NOMO-1 (cell line): ENCODE results near the gene PIANP.
"Not testable (repeated sequence)": the region's sequence is repeated elsewhere in the genome, so short reads cannot be mapped to it uniquely, and the experiment has no call there.

ENCODE experiments used
- DNase-seq, 2 experiments: peaks; one replicate each; lab custom pipeline; 2025; ENCODE audit not compliant: unreplicated experiment in 2 of 2; lab: John Stamatoyannopoulos, UW

The PIANP gene

GRCh38 chr12:6700646-6701051 lies at the start of gene PIANP:
Gene PIANP, minus strand, starts transcription at chr12:6700815. Its CDS starts 2,754 bp downstream, at chr12:6698061.
- DNase-seq = no peak

DNA sequence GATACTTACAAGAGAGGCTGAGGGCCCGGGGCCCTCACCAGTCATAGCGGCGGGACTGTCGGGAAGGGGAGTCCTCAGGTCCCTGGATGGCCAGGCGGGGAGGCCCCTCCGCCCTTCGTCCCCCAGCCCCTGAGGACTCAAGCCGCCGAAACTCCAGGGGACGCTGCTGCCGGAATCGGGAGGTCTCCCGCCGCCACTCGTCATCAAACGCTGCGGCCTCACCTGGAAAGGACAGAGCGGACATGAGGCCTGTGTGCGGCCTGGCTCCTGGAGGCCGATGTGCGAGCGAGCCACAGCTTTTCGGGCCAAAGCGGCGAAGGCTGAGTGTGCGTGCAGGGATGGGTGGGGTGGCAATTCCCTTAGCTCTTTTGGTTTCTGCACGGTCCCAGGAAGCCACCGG lies 48.1 kb upstream of the PIANP start:
- DNase-seq = no peak

DNA sequence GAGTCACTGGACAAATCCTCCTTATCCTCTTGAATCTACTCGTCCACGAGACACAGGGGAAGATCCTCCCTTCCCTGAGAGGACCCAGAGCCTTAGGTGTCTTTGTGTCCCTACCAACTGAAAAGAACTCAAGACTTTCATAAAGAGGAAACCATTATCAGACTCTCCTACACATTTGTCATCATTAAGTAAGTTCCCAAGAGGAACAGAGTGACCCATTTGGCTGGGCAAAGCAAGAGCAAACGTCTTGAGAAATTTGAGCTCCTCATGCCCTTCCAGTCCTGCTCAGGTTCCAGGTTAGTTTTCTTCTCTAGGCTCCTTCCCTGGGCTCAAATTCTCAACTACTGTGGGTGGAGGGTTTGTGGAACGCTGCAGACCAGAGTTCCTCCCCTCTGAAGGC lies 46.6 kb upstream of the PIANP start:
- DNase-seq = no peak

DNA sequence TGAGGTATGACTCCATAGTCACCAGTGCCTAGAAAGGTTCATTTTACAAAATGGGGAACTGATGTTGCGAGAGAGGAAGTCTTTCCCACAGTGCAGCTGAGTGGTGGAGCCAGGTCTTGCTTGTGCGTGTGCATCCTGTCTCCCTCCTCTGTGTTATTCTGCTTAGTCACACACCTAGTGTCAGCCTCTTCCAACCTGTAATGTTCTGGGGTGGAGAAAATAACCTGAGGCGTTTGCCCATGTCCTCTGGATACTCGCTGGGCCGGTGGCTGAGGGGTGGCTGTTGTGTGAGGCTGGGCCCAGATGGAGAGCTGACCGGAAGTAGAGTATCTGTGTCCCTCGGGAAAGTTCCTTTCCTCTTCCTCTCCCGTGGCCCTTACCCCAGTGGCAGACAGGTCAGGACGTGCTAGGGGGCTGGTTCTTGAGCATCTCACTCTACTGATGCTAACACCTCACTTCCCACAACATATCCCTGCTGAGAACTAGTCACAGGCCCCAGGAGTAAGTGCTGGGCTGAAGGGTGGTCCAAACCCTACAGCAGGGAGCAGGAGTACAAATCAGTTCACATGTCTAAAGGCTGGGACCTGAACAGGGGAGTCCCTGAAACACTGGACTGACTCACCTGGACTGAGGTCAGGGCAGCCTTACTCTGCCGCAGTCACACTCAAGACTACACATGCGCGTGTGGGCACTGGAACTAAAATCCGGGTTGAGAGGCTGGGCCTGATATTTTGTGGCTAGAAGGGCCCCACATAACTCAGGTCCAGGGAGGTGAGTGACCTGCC lies 45.3 kb upstream of the PIANP start:
- DNase-seq = peak; percentile 73 to 93

DNA sequence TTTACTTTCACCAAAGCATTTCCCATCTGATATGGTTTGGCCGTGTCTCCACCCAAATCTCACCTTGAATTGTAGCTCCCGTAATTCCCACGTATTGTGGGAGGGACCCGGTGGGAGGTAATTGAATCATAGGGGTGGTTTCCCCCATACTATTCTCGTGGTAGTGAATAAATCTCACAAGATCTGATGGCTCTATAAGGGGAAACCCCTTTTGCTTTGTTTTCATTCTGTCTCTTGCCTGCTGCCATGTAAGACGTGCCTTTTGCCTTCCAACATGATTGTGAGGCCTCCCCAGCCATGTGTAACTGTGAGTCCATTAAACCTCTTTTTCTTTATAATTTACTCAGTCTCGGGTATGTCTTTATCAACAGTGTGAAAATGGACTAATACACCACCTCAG lies 42.7 kb upstream of the PIANP start:
- not testable (repeated sequence) for DNase-seq

DNA sequence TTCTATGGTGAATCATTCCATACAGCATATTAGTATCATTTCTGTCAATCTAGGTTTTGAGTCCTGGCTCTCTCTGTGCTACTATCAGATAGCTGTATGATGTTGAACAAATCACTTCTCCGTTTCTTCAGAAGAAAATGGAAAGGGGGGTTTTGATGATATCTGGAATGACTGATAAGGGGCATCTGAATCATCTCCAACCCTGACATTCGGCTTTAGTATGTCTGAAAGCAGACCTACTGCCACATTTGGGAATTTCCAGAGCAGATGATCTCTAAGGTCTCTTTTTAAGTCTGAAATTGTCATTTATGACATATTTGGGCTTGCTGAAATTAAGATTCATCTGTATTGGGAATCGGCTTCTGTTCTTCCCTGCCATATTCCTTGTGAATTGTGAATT lies 42.2 kb upstream of the PIANP start:
- DNase-seq = no peak

DNA sequence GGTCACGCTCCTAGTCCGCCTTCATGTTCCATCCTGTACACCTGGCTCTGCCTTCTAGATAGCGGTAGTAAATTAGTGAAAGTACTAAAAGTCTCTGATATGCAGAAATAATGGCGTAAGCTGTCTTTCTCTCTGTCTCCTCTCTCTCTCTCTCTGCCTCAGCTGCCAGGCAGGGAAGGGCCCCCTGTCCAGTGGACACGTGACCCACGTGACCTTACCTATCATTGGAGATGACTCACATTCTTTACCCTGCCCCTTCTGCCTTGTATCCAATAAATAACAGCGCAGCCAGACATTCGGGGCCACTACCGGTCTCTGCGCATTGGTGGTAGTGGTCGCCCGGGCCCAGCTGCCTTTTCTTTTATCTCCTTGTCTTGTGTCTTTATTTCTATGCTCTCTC lies 41.5 kb upstream of the PIANP start:
- DNase-seq = not testable (repeated sequence)

- DNase-seq = no peak
Measured at GRCh38 chr12:6736754-6737153, 36.1 kb upstream of the PIANP start.

DNA sequence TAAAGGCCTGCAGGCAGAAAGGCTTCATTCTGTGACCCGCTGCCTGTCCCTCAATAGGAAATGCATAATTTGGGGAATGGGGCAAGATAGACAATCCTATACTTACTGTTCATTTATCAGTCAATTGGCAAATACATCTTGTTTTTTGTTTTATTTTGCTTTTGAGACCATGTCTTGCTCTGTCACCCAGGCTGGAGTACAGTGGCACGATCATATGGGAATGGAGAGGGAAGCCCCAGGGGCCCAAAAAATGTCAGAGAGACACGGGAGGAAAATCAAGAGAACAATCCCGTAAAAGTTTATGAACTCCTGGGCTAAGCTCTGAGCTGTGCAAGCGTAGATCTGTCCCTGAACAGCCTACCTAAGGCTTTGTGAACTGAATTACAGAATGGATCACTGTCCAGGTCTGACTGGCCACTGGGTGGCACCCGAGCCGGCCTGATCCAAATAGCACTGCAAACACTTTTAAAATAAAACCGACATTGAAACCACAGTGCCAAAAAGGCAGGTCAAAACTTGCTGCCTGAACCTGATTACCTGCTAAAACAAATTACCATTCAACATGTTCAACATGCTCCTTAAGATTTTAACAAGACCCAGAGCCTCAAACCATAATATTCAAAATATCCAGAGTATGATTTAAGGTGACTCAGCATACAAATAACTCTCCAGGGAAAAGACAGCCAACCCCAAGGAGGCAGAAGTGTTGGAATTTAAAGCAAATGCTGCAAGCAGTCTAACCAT lies 35.0 kb upstream of the PIANP start:
- peak; percentile 29 to 56 for DNase-seq

- DNase-seq = no peak
Measured at GRCh38 chr12:6734506-6735387, 34.1 kb upstream of the PIANP start.

- no peak for DNase-seq
Measured at GRCh38 chr12:6730169-6730568, 29.6 kb upstream of the PIANP start.

DNA sequence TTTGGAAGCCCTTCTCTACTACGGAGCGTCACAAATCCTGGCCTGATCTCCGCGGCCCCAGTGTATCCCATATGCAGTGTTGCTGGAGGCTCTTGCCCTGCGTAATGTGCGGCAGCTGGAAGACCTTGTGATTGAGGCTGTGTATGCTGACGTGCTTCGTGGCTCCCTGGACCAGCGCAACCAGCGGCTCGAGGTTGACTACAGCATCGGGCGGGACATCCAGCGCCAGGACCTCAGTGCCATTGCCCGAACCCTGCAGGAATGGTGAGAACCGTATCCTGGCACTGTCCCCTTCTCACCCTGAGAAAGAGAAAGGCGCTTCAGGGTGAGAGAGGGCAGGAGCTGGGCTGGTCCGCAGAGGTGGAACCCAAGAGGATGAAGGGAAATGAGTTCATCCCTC lies 28.6 kb upstream of the PIANP start:
- no peak for DNase-seq

GRCh38 chr12:6725350-6725749 lies 24.7 kb upstream of the PIANP start:
- no peak for DNase-seq

- peak; percentile 38 to 68 for DNase-seq
Measured at GRCh38 chr12:6724409-6724797, 23.8 kb upstream of the PIANP start.

GRCh38 chr12:6723607-6724408 lies 23.2 kb upstream of the PIANP start, which contains the start of gene COPS7A:
Gene COPS7A, plus strand, starts transcription at chr12:6724046. Its CDS starts 611 bp downstream, at chr12:6724657.
- peak; percentile 99 for DNase-seq

DNA sequence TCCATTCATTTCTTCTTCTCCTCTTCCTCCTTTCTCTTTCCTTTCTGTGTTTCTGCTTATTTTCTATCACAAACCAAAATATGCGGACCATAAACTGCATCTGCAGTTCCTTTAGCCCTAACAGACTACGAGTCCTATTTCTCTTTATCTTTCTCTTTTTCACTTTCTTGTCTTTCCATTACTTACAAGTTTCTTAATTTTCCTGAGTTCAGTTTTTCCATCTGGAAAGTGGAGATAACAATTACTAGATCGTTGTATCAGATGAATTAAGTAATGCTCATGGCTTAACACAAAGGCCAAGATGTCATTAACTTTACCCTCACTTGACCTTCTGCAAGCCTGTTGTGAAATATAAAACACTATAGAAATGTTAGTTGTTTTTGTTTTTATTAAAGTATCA lies 22.2 kb upstream of the PIANP start:
- no peak for DNase-seq

DNA sequence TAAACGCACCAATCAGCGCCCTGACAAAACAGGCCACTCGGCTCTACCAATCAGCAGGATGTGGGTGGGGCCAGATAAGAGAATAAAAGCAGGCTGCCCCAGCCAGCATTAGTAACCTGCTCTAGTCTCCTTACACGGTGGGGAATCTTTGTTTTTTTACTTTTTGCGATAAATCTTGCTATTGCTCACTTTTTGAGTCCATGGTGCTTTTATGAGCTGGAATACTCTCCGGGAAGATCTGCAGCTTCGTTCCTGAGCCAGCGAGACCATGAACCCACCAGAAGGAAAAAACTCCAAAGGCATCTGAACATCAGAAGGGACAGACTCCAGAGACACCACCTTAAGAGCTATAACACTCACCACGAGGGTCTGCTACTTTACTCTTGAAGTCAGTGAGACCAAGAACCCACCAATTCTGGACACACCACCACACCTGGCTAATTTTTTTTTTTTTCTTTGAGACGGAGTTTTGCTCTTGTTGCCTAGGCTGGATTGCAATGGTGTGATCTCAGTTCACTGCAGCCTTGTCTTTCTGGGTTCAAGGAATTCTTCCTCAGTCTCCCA lies 16.3 kb upstream of the PIANP start:
- no peak for DNase-seq

DNA sequence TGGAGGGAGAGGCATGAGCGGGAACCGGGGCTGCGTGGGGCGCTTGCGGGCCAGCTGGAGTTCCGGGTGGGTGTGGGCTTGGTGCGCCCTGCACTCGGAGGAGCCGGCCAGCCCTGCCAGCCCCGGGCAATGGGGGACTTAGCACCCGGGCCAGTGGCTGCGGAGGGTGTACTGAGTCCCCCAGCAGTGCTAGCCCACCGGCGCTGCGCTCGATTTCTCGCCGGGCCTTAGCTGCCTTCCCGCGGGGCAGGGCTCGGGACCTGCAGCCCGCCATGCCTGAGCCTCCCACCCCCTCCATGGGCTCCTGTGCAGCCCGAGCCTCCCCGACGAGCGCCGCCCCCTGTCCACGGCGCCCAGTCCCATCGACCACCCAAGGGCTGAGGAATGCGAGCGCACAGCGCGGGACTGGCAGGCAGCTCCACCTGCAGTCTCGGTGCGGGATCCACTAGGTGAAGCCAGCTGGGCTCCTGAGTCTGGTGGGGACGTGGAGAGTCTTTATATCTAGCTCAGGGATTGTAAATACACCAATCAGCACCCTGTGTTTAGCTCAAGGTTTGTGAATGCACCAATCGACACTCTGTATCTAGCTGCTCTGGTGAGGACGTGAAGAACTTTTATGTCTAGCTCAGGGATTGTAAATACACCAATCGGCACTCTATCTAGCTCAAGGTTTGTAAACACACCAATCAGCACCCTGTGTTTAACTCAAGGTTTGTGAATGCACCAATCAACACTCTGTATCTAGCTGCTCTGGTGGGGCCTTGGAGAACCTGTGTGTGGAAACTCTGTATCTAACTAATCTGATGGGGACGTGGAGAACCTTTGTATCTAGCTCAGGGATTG lies 15.6 kb upstream of the PIANP start:
- not testable (repeated sequence) for DNase-seq

DNA sequence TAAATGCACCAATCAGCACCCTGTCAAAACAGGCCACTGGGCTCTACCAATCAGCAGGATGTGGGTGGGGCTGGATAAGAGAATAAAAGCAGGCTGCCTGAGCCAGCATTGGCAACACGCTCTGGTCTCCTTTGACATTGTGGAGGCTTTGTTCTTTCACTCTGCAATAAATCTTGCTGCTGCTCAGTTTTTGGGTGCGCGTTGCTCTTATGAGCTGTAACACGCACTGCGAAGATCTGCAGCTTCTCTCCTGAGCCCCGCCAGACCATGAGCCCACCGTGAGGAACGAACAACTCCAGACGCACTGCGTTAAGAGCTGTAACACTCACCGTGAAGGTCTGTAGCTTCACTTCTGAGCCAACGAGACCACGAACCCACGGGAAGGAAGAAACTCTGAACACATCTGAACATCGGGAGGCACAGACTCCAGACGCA lies 8.4 kb upstream of the PIANP start:
- no peak for DNase-seq
